HG03159 (cell line): Measurements from ENCODE around the gene AMN.

ENCODE experiments used
- ATAC-seq: cut with Tn5 transposase; IDR thresholded peaks from one replicate; pipeline ENCODE4 v1.9.1; 2021; ENCODE audit warnings: mild to moderate bottlenecking, moderate library complexity; ENCODE audit not compliant: unreplicated experiment

Gene AMN

GRCh38 chr14:102965282-102965681 lies 42.8 kb downstream of the AMN start:
- no peak for ATAC-seq

GRCh38 chr14:102965971-102966655 lies 43.6 kb downstream of the AMN start:
- no peak for ATAC-seq

- no peak for ATAC-seq
These were observed 44.4 kb downstream of the AMN start for GRCh38 chr14:102966681-102967505.

GRCh38 chr14:102967506-102967795 lies 45.0 kb downstream of the AMN start:
- no peak for ATAC-seq

DNA sequence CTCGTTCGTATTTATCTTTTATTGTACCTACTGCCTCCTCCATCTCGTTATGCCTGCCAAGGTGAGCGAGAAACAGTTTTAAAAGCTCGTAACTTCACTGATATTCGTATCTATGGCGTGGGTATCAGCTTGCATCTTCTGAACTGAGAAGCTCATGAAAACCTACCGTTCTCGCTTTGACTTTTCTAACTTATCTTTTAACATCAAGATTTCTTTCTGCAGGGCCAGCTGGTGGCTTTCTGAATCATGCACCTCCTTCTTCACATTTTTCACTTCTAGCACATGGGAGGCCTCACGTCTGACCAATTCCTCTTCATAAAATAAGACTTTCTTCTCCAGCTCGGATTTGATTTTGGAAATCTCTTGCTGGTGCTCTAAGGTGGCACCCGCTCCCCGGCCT lies 45.8 kb downstream of the AMN start:
- no peak for ATAC-seq

DNA sequence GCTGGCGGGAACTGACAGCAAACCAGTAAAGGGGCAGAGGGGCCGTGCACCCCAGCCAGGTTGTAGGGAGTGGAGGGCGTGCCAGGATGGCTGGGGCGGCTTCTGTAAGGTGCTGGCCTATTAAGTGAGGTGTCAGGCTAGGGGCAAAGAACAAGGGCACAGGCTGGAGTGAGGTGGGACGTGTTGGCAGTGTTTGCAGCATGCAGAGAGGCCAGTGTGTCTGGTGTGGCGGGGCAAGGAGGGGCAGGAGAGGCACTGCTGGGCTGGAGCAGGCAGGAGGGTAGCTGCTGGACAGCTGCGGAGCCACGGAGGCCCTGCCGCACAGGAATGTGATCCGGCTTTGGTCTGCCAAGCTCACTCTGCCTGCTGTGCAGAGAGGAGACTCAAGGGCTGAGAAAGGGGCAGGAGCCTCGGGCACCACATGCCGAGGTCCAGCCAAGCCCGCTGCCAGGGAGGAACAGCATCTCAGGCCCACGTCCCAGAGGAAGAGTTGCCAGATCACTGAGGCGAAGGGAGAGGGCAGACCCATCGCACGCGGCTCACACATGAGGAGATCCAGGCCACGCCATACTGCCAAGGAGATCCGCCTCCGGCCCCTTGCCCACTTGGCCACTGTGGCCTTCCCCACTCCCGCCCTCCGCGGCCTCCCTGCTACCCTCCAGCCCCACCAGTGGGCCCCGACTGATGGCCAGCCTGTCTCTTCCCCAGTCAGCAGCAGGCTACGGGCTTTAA lies 46.8 kb downstream of the AMN start:
- no peak for ATAC-seq

- no peak for ATAC-seq
These were observed 47.4 kb downstream of the AMN start for GRCh38 chr14:102969901-102970300.

GRCh38 chr14:102970496-102970895 lies 48.0 kb downstream of the AMN start:
- ATAC-seq, result no peak

- no peak for ATAC-seq
These were observed 48.9 kb downstream of the AMN start for GRCh38 chr14:102971314-102971713.

DNA sequence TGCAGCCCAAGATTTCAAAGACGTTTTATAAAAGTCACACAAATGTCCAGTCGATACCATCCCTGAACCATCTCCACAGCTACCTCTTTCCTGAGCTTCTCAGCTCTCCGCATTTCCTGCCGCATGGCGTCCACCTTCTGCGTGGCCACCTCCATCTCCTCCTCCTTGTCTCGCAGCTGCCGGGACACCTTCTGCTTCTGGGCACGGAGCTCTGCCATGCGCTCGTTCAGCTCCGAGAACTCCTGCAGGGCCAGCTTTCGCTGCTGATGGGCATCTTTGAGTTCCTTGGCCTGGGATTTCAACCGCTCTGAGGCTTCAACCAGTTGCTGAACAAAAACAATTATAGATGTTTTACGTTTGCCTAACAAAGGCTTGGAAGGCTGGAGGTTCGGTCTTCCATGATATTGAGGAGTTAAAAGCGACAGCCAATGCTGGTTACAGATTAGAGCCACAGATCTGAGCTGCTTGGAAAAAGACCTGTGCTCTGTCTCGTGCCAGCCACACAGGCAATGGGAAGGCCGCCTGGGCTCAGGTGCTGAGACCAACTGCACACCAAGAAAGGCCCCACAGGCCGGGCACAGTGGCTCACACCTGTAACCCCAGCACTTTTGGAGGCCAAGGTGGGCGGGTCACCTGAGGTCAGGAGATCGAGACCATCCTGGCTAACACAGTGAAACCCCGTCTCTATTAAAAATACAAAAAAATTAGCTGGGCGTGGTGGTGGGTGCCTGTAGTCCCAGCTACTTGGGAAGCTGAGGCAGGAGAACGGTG lies 49.6 kb downstream of the AMN start:
- no peak for ATAC-seq

GRCh38 chr14:102973706-102974285 lies 51.3 kb downstream of the AMN start:
- no peak for ATAC-seq

DNA sequence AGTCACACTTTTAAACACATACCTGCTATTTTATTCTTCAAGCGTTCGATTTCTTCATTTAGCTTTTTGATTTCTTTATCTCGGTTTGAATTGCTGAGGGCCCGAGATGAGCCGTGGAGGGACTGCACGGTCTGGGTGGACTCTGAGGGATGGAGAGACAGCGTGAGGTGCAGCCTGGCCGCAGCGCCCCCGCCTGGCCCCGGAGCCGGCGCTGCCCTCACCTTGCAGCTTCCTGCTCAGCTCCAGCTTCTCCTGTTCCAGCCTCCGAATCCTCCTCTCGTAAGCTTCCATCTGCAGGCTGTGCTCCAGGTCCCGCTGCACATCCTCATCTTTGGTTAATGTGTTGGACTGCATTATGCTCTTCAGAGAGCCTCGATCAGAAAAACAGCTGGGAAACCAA lies 53.2 kb downstream of the AMN start:
- no peak for ATAC-seq

DNA sequence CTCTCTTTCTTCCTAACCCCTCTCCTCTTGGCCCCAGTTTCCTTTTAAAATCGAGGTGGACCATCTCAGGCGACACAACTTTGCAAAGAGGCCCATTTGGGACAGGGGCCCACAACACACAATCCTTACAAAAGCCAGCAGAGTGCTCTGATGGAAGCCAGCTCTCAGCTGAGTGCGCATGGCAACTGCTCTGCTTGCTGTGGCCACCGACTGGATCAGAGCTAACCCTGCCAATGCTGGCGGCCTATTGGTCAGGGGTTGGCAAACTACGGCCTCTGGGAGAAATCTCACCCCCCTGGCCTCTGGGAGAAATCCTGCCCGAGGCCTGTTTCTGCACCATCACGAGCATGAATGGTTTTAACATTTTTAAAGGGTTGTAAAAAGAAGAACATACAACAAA lies 55.0 kb downstream of the AMN start:
- ATAC-seq, result no peak

DNA sequence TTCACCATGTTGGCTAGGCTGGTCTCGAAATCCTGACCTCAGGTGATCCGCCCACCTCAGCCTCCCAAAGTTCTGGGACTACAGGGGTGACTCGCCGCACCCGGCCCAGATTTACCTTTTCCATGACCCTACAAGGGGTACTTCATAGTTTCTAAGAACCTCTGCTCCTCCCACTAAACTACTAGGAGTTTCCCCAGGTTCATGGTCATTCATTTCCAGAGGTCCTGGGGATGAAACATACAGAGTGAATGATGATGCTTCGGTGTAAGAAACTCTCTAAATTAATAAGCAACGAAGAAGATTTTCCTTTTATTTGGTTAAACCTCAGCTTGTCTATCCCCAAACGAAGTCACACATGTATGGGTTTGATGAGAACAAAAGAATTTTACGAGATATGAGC lies 56.9 kb downstream of the AMN start:
- ATAC-seq, result no peak

- no peak for ATAC-seq
These were observed 57.9 kb downstream of the AMN start for GRCh38 chr14:102980409-102980810.
